Measurements from ENCODE around the gene EMILIN2.
A peak's percentile ranks its signal among the peaks of the same experiment; 100 is the strongest.
"Not testable (repeated sequence)": the region's sequence is repeated elsewhere in the genome, so short reads cannot be mapped to it uniquely, and the experiment has no call there.

Gene EMILIN2

DNA sequence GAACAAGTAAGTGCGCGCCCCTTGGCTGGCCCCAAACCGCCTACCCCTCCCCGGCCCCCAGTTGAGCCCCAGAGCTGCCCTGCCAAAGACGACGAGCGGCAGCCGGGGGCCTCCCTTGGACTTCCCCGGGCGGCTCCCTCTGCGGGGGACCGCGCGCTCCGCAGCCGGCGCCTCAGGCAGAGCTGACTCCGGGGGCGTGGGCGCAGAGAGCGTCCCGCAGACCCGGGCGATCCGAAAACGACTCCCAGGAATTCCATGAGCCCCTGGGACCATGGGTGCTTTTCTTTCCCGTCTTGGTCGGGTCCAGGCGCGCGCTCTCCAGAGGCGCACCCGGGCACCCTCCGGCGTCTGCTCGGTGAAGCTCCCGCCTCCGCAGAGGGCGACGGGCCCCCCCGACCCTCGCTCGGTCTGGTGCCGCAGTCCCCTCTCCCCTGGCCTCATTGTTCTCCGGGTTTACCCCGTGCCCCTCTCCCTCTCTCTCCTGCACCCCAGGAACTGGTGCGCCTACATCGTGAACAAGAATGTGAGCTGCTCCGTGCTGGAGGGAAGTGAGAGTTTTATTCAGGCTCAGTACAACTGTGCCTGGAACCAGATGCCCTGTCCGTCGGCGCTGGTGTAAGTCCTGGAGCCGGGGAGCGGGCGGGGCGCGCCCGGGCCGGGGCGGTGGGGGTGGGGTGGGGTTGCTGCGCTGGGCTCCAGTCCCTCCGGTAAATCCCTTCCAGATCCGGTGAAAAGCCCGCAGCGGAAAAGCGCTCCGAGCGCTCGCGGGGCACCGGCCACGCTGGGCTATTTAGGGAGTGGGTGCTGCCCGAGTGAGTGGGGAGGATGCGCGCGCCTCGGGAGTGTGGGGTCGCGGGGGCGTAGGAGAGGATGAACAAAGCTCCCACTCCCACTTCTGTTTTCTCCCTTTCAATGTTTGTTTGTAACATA is 776 bp downstream of the EMILIN2 start:
- DNase-seq, result no peak

DNA sequence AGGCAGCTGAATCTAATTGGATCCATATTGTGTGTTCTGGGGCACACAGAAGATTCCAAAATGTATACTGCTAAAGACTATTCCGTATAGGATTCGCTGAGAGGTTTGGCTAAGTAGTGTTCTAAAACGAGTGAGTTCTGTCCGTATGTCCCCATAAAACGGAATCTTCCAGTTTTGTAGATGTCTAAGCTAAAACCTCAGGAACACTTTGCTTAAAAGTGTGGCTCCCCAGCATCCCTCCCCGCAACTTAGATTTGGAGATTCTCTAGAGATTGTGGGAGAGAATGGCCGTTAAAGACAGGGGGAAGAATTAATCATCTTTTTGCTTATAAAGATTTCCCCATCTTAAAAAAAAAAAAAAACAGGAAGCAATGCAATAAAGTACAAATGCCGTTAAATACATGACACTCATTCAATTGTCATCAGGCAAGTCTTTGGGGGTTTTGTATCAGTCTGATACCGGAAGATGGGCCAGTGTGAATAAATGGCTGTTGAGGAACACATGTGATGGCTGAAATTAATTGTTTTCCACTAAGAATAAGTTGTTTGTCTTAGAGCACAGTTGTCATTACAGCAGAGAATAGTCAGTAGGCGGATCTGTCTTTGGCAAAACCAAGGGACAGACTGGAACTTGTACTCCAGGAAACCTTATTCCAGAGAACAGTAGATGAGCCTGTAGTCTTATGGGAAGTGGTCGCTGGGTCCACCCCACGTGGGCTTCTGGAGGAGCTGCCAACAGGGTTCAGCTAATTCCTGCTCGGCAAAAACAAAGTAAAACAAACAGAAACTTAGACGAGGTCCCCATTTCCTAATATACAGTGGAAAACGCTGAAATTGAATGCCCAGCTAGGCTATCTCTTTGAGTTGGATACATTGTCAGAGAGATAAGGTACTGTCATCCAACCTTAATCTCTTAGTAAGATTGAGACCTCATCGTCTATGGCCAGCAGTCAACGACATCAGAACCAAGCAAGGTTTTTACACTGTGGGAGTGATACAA is 1.7 kb downstream of the EMILIN2 start:
- no peak for DNase-seq

DNA sequence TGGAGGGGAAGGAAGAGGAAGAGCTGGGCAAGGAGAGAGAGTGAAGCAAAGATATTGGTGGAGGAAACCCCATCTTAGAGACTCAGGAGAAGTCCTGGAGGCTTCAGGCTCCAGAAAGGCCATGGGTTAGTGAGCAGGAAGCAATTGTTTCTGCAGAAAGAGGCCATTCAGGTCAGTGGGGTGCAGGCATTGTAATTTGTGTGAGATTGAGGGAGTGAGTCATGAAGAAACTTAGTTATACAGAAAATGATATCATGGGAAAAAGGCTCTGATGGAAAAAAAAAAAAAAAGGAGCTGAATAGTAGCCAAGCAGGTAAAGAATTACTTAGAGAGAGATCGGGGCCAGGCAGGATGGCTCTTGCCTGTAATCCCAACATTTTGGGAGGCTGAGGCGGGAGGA is 4.0 kb downstream of the EMILIN2 start:
- no peak for DNase-seq

DNA sequence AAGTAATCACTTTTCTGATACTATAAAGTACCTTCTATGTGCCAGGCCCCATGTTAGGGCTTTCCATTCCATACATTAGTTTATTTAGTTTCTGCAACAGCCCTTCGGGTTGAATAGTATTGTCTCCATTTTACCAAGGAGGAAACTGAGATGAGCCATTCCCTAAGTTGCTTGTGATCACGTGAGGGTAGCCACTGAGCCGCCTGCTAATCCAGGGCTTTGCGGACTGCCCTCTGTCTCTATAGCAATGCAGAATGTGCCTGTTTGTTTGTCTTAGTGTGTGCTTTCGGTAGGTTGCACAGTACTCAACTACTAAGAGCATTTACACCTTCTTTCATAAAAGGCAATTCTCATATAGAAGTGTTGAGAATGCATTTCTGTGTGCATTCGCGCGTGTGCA is 5.0 kb downstream of the EMILIN2 start:
- DNase-seq, result no peak

DNA sequence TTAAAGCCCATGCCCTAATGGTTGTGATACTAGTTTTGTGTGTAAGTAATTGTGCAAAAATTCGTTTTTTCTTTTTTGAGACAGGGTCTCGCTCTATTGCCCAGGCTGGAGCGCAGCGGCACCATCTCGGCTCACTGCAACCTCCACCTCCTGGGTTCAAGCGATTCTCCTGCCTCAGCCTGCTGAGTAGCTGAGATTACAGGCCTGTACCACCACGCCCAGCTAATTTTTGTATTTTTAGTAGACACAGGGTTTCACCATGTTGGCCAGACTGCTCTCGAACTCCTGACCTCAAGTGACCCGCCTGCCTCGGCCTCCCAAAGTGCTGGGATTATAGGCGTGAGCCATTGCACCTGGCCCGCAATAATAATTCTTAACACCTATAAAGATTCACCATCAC is 5.7 kb downstream of the EMILIN2 start:
- not testable (repeated sequence) for DNase-seq

DNA sequence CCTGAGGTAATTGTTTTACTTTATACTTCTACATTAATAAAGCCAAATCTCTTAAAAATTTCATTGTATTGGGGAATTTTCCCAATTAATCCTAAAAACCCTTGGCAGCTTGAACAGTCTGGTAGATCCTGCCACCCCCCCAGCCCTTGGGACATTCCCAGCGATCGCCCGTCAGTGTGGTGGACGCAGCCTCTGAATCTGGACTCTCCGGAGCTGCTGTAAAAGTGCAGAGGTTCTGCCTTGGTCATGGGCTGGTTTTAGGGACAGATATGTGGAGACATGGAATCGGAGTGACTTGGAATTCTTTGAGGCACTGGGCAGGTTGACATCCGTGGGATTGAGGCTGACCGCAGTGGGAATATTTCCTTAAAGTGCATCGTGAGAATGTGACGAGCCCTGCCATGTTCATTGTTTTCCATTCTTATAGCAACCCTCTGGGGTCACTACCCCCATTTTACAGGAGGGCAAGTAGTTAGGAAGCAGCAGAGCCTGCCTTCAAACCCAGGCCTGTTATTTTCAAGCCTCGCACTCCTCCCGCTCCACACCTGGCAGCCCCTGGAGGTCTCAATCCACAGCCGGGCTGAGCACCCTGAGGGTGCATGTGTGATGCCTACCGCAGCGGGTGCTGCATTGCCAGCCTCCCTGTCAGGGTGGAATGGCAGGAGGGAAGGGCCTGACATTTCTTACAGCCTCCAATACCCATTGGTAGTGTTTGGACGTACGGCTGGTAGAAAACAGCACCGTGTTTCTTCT is 6.5 kb downstream of the EMILIN2 start:
- DNase-seq, result no peak

DNA sequence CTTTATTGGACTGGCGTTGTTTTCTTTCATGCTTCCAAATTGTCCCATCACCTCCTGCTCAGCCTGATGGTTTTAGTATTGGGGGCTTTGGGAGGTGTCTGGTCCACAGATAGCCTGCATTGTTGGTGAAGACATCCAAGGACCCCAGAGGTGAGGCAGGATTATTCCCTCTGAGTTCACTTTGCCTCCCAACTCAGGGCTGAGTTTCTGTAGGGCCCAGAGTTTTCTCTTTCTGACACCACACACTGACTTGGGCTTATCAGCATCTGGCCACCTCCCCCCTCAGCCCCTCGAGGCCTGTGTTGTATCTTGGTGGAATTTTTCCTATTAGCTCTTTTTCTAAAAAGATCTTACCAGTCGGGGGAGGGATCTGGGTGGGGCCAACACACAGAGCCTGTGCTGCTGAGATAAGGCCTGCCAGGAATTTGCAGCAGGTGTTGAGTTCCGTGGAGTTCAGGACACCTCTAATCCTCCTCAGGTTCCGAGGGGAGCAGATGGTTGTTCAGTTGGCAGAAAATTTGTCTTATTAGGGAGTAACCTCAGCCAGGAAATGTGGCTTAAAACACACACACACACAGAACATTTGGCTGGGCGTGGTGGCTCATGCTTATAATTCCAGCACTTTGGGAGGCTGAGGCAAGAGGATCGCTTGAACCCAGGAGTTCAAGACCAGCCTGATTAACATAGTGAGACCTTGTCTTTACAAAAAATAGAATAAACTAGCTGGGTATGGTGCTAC is 7.3 kb downstream of the EMILIN2 start:
- no peak for DNase-seq

DNA sequence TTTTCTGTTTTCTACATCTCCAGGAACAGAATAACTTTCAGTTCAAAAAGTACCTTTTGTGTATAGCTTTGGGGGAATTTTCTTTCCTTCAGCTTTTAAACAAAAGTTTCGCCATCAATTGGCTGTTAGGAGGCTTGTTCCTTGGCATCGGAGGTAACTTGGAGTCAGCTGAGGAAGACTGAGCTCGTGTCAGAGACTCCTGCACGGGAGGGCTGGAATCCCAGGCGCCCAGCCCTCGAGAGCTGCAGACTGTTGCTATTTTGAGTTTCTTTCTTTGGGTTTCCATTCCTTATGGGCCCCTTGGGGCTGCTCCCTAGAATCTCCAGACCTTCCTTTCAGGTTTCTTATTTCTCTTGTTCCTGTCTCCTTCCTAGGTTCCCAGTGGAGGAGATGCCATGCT is 8.1 kb downstream of the EMILIN2 start:
- DNase-seq, result no peak

DNA sequence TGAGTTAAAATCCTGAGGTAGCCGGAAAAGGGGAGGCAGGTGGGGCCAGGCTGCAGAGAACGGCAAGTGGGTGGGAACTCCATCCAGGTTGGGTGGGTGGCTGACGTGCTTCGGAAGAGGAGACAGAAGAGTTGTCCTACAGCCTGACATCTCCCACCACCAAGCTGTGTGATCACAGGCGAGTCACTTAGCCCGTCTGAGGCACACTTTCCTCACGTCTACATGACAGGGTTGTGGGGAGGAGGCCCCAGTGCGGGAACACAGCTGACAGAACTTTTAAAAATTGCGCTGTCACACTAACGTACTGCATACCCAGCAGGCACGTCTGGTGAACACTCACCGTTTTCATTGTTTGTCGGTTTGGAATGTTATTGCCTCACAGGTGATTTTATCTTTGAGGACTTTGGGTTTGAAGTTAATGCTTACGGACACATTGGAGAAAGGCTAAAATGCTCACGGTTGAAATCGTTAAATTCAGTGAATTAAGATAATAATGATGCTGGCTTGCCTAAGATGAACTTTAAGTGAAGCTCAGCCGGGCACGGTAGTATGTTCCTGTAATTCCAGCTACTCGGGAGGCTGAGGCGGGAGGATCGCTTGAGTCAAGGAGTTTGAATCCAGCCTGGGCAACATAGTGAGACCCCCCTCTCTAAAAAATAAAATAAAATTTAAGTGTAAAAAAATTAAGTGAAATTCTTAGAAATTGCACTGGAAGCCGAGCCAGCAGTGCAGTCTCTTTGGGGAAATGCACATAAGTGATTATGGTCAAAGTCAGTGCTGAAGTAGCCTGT is 8.9 kb downstream of the EMILIN2 start:
- DNase-seq, result peak; percentile 40

DNA sequence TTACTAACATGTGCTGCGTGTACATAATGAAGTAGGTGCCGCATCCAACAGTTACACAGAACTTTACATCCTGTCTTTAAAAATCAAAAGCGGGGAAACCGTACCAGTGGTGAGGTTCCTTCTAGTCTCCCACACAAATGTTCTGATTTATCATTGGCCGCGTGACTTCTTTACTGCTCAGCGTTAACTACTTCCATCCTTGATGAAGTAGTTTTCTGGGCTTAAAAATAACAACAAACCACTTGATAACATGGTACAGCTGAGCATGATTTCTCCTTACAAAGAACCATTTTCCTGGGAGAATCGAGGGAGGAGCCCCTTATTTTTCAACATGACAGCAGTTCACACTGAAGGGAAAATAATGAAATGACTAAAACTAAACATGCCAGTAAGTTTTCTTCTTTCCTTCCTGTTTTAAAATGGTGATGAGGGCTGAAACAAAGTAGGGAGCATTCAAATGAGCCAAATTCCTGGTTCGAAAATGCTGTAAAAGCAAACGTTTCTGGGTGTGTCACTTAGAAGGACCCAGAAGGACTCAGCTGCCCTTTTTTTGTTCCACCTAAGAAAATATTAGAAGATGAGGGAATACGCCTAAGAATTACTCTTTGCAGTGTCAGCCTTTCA is 9.9 kb downstream of the EMILIN2 start:
- no peak for DNase-seq

DNA sequence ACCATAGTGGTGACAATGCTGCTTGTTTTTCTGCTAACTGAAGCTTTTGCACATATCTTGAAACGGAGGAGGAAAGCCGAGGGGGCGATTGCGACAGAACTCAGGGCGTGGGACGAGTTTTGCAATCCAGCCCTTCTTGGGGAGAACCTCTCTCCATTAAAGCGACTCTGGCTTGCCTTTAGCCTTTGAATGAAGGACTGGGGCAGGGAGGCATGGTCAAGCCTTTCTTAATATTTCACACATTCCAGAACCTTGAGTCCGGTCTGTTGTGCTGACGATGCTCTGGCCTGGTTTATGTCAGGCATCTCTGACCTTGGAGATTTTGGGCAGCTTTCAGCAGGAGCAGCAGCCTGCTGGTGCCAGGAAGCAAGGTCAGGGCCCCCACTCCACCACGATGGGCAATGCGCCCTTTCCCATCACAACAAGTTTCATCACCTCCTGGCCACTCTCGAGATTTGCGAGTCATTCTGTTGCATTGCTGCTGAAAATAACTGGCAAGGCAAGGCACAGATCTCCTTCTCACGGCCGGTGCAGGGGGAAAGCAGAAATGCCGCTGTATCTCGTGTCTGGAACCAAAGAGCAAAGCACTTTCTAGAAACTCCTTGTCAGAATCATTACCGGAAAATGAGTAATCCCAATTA is 10.8 kb downstream of the EMILIN2 start:
- no peak for DNase-seq

DNA sequence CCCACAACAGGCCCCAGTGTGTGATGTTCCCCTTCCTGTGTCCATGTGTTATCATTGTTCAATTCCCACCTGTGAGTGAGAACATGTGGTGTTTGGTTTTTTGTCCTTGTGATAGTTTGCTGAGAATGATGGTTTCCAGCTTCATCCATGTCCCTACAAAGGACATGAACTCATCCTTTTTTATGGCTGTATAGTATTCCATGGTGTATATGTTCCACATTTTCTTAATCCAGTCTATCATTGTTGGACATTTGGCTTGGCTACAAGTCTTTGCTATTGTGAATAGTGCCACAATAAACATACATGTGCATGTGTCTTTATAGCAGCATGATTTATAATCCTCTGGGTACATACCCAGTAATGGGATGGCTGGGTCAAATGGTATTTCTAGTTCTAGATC is 13.6 kb downstream of the EMILIN2 start:
- not testable (repeated sequence) for DNase-seq

DNA sequence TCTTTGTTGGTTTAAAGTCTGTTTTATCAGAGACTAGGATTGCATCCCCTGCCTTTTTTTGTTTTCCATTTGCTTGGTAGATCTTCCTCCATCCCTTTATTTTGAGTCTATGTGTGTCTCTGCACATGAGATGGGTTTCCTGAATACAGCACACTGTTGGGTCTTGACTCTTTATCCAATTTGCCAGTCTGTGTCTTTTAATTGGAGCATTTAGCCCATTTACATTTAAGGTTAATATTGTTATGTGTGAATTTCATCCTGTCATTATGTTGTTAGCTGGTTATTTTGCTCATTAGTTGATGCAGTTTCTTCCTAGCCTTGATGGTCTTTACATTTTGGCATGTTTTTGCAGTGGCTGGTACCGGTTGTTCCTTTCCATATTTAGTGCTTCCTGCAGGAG is 17.2 kb downstream of the EMILIN2 start:
- not testable (repeated sequence) for DNase-seq

DNA sequence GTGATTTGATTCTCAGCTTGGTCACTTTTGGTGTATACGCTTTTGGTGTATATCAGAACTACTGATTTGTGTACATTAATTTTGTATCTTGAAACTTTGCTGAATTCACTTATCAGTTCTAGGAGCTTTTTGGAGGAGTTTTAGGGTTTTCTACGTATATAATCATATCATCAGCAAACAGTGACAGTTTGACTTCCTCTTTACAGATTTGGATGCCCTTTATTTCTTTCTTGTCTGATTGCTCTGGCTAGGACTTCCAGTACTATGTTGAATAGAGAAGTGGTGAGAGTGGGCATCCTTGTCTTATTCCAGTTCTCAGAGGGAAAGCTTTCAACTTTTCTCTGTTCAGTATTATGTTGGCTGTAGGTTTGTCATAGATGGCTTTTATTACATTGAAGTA is 19.7 kb downstream of the EMILIN2 start:
- not testable (repeated sequence) for DNase-seq

DNA sequence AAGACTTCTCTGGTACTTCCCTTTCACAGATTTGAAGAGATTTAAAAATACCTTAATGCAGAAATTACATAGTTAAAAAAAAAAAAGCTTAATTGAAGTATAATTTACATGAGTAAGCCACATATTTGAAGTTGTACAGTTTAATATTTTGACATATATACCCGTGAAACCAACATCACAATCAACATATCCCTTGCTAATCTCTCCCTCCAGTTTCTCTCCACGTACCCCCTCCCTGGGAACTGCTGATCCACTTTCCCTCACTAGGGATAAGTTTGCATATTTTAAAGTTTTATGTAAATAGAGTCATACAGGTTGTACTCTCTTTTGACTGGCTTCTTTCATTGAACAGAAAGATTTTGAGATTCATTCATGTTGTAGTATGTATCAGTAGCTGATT is 22.4 kb downstream of the EMILIN2 start:
- no peak for DNase-seq

DNA sequence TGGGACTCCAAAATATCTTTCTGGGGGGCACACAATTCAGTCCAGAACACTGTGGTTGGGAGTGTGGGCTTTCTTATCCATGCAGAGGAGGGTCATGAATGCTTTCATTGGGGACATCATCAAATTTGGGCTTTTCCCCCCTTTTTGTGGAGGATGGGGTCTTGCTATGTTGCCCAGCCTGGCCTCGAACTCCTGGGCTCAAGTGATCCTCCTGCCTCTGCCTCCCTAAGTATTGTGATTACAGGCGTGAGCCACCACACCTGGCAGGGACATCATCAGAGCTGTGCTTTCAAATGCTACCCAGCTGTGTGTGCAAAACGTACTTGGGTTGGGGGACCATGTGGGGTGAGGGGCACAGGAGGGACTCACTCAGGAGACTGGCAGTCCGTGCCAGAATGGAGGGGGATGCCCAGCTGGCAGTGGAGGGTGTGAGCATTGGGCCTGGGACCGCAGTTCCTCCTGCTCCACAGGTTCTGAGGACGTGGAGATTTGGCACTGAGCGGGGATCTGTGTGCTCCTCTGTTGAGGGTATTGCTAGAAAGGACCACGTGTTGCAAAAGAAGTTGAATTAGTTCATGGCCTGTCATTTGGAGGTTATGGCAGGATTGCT is 24.4 kb downstream of the EMILIN2 start:
- no peak for DNase-seq

DNA sequence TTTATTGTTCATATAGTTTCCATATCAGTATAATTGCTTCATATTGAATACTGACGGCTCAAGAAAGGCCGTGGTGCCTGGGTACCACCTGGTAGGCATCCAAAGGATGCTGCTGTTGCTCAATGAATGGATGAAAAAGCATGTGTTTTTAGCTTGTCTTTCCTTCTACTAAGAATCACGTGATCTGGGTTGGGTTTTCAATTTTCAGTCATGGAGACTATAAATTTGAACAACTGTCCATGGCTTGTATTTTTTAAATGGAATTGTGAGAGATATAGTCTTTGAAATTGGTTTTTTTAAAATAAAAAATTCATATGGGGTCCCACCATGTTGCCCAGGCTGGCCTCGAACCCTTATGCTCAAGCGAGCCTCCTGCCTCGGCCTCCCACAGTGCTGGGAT is 25.3 kb downstream of the EMILIN2 start:
- DNase-seq, result no peak

DNA sequence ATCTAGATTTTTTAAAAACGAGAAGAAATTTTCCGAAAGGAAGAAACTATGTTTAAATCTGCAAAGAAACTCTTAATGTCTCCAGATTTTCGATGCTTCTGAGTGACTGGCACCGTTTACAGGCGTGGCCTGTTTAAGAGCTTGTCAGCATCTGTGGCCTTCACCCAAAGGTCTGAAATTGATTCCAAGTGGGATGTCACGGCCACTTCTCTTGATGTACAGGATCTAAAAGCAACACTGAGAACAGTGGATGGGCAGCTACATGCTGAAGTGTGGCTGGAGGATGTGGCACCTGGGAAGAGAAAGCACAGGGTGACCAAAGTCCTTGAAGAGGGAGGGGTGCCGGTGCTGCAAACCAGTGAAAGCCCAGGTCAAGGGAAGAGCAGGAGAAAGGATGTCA is 28.0 kb downstream of the EMILIN2 start:
- no peak for DNase-seq

DNA sequence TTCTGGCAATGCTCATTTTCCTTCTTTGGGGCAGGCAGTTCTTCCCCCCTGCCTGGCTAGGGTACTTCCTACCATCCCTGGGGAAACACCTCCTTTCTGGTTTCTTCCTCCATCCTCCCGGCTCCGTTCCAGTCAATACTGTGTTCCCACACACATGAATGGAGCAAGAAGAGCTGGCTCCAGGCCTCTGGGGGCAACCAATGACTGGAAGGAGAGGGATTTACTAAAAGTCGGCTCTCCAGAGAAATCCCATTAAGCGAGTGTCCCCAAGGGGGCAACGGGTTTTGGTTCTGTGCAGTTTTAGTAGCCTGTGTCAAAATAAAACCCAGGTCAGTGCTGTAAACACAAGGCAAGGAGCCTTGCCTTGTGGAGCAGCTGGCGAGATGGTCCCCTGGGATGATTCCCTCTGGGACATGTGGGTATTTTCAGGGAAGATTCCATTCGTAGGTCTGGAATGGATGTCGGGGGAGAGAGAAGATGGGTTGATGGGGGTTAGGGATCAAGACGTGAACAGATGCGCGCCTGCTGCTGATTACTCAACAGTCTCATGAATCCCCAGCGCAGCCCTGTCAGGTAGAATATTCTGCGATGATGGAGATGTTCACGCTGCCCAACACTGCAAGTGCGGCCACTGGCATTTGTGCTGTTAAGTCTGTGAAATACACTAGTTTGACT is 32.0 kb downstream of the EMILIN2 start:
- DNase-seq, result no peak
